Measurements from ENCODE around the gene PCDHB2.
"Not testable (repeated sequence)": the region's sequence is repeated elsewhere in the genome, so short reads cannot be mapped to it uniquely, and the experiment has no call there.

Gene PCDHB2

DNA sequence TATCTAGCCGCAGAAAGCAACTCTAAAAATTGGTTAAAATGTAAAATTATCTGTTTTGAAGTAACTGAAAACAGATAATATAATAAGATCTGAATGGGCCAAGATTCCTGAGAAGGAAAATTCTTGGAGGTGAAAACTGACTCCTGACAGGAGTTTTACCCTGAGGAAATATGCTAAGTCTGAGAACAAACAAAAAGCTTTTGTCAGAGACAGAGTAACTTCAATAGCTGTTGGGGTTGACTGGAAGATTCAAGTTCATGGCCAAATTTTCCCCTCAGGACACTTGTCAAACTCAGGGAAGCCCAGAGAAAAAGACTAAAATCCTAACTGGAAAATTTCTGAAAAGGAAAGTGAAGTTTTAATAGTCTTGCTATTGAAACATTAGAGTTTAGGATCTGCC is 32.9 kb downstream of the PCDHB2 start:
- peak overlapping the region; percentile 27 for H3K27ac ChIP-seq

DNA sequence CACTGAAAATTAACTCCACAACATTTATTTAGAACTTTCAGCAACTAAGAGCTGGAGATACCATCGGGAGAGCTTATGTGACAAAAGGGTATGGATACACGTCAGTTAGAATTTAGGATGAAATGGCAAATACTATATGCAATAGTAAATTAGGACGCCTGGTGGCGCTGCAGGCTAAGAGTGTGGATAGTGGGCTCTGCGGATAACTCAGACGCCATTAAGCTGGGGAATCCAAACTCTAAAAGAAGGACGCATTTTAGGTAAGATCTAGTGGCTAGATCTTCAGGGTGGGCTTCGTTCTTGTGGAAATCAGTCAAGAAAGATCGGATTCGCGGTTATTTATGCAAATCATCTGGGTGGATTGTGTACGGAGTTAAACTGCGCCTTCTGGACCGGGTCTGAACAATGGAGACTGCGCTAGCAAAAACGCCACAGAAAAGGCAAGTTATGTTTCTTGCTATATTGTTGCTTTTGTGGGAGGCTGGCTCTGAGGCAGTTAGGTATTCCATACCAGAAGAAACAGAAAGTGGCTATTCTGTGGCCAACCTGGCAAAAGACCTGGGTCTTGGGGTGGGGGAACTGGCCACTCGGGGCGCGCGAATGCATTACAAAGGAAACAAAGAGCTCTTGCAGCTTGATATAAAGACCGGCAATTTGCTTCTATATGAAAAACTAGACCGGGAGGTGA is 40.8 kb downstream of the PCDHB2 start, which contains the start of gene PCDHB5:
TSS of gene PCDHB5 (plus strand) at position 177 of the 688 bp plus-strand sequence. CDS start at position 406, 229 bp downstream.
- TF ChIP-seq, protein P1, sequence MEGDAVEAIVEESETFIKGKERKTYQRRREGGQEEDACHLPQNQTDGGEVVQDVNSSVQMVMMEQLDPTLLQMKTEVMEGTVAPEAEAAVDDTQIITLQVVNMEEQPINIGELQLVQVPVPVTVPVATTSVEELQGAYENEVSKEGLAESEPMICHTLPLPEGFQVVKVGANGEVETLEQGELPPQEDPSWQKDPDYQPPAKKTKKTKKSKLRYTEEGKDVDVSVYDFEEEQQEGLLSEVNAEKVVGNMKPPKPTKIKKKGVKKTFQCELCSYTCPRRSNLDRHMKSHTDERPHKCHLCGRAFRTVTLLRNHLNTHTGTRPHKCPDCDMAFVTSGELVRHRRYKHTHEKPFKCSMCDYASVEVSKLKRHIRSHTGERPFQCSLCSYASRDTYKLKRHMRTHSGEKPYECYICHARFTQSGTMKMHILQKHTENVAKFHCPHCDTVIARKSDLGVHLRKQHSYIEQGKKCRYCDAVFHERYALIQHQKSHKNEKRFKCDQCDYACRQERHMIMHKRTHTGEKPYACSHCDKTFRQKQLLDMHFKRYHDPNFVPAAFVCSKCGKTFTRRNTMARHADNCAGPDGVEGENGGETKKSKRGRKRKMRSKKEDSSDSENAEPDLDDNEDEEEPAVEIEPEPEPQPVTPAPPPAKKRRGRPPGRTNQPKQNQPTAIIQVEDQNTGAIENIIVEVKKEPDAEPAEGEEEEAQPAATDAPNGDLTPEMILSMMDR (conservative IDR thresholded peaks at IDR 0.05), result peak; percentile 79

More for the DNA sequence above, 32.9 kb downstream of the PCDHB2 start:
- TF ChIP-seq, protein P1 (conservative IDR thresholded peaks at IDR 0.05), result no peak

DNA sequence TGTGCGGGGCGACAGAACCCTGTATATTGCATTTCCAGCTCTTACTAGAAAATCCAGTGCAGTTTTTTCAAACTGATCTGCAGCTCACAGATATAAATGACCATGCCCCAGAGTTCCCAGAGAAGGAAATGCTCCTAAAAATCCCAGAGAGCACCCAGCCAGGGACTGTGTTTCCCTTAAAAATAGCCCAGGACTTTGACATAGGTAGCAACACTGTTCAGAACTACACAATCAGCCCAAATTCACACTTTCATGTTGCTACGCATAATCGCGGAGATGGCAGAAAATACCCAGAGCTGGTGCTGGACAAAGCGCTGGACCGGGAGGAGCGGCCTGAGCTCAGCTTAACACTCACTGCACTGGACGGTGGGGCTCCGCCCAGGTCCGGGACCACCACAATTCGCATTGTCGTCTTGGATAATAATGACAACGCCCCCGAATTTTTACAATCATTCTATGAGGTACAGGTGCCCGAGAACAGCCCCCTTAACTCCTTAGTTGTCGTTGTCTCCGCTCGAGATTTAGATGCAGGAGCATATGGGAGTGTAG is 41.4 kb downstream of the PCDHB2 start:
- peak overlapping the region; percentile 46; the same call in 1 of the 2 replicates for H3K27ac ChIP-seq
- TF ChIP-seq, protein P1 (conservative IDR thresholded peaks at IDR 0.05), result no peak

More for the DNA sequence above, 40.8 kb downstream of the PCDHB2 start, which contains the start of gene PCDHB5:
- peak within 1 kb of the TSS; percentile 46; the same call in 1 of the 2 replicates for H3K27ac ChIP-seq

DNA sequence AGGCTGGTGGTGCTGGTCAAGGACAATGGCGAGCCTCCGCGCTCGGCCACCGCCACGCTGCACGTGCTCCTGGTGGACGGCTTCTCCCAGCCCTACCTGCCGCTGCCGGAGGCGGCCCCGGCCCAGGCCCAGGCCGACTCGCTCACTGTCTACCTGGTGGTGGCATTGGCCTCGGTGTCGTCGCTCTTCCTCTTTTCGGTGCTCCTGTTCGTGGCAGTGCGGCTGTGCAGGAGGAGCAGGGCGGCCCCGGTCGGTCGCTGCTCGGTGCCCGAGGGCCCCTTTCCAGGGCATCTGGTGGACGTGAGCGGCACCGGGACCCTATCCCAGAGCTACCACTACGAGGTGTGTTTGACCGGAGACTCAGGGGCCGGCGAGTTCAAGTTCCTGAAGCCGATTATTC is 42.9 kb downstream of the PCDHB2 start:
- H3K27ac ChIP-seq, result not testable (repeated sequence)

Data from VCaP (cell line).